NCI-H69 (cell line): ENCODE data around the gene TP53I3.
"Not testable (repeated sequence)": the region's sequence is repeated elsewhere in the genome, so short reads cannot be mapped to it uniquely, and the experiment has no call there.

Experiments used
- DNase-seq: peaks from one replicate; lab custom pipeline; 2025; lab: John Stamatoyannopoulos, UW

Gene TP53I3

GRCh38 chr2:24084386-24085199 lies at the start of gene TP53I3:
Gene TP53I3, minus strand, starts transcription at chr2:24084834. Its CDS starts 508 bp downstream, at chr2:24084326.
- DNase-seq = peak; percentile 79

GRCh38 chr2:24132543-24132942 lies 47.9 kb upstream of the TP53I3 start:
- DNase-seq = no peak

- no peak for DNase-seq
These were observed 41.3 kb upstream of the TP53I3 start for GRCh38 chr2:24125956-24126355.

- peak; percentile 59 for DNase-seq
These were observed 39.4 kb upstream of the TP53I3 start for GRCh38 chr2:24123922-24124580.

GRCh38 chr2:24123195-24123921 lies 38.7 kb upstream of the TP53I3 start, which contains the start of the genes FAM228B and PFN4:
Gene FAM228B, plus strand, starts transcription at chr2:24123469. Its CDS starts 893 bp downstream, at chr2:24124362.
Gene PFN4, minus strand, starts transcription at chr2:24123334. Its CDS starts 799 bp downstream, at chr2:24122535.
- DNase-seq = peak; percentile 90

GRCh38 chr2:24122366-24123194 lies 37.9 kb upstream of the TP53I3 start:
- DNase-seq = peak; percentile 13

GRCh38 chr2:24121469-24121868 lies 36.8 kb upstream of the TP53I3 start:
- peak; percentile 1 for DNase-seq

GRCh38 chr2:24121066-24121465 lies 36.4 kb upstream of the TP53I3 start:
- no peak for DNase-seq

- peak; percentile 37 for DNase-seq
These were observed 33.3 kb upstream of the TP53I3 start for GRCh38 chr2:24117902-24118301.

GRCh38 chr2:24115057-24115456 lies 30.4 kb upstream of the TP53I3 start:
- no peak for DNase-seq

GRCh38 chr2:24111407-24111901 lies 26.8 kb upstream of the TP53I3 start:
- DNase-seq = no peak

GRCh38 chr2:24110660-24111303 lies 26.1 kb upstream of the TP53I3 start:
- no peak for DNase-seq

GRCh38 chr2:24109431-24109830 lies 24.8 kb upstream of the TP53I3 start:
- DNase-seq = not testable (repeated sequence)

- DNase-seq = no peak
These were observed 22.7 kb upstream of the TP53I3 start for GRCh38 chr2:24107336-24107735.

- no peak for DNase-seq
These were observed 22.2 kb upstream of the TP53I3 start for GRCh38 chr2:24106786-24107185.

- no peak for DNase-seq
These were observed 21.2 kb upstream of the TP53I3 start for GRCh38 chr2:24105816-24106215.

GRCh38 chr2:24104906-24105305 lies 20.3 kb upstream of the TP53I3 start:
- no peak for DNase-seq

- DNase-seq = no peak
These were observed 19.5 kb upstream of the TP53I3 start for GRCh38 chr2:24104110-24104650.

GRCh38 chr2:24102677-24103076 lies 18.0 kb upstream of the TP53I3 start:
- DNase-seq = no peak

- DNase-seq = no peak
These were observed 17.4 kb upstream of the TP53I3 start for GRCh38 chr2:24101992-24102391.

GRCh38 chr2:24100732-24101131 lies 16.1 kb upstream of the TP53I3 start:
- DNase-seq = not testable (repeated sequence)
